ENCODE measurements around the gene MYH15. TPM values are rescaled to one million over a fixed set of nuclear protein-coding genes. Genes with fewer than 3 reads are reported as not detected.

Gene MYH15
- total RNA-seq, 1 donor from 2014 or later: 0.13 TPM

- ATAC-seq (ENCODE audit: poor library complexity) (no peak), DNase-seq (no peak)
- intact Hi-C loops (cut with DNase I): no loop called here
Measured at GRCh38 chr3:108377384-108377783, 133.0 kb downstream of the MYH15 start.

GRCh38 chr3:108376026-108376425 lies 134.4 kb downstream of the MYH15 start:
- DNase-seq (no peak), ATAC-seq (ENCODE audit: poor library complexity) (no peak)
- intact Hi-C loops (cut with DNase I): no loop called here

- intact Hi-C loops (cut with DNase I): no loop called here
- ATAC-seq (ENCODE audit: poor library complexity): no peak
- DNase-seq: no peak
Measured at GRCh38 chr3:108359011-108359410, 151.4 kb downstream of the MYH15 start.

- DNase-seq: no peak
- ATAC-seq (ENCODE audit: poor library complexity): no peak
- intact Hi-C loops (cut with DNase I): no loop called here
Measured at GRCh38 chr3:108357042-108357441, 153.4 kb downstream of the MYH15 start.

- intact Hi-C loops (cut with DNase I): no loop called here
- ATAC-seq (ENCODE audit: poor library complexity) (no peak), DNase-seq (no peak)
Measured at GRCh38 chr3:108354562-108354961, 155.8 kb downstream of the MYH15 start.

- DNase-seq (no peak), ATAC-seq (ENCODE audit: poor library complexity) (no peak)
- intact Hi-C loops (cut with DNase I): no loop called here
Measured at GRCh38 chr3:108352176-108352575, 158.2 kb downstream of the MYH15 start.

- intact Hi-C loops (cut with DNase I): no loop called here
- no peak for DNase-seq
- ATAC-seq (ENCODE audit: poor library complexity): no peak
Measured at GRCh38 chr3:108346301-108347227, 163.8 kb downstream of the MYH15 start.

- intact Hi-C loops (cut with DNase I): no loop called here
- DNase-seq (no peak), ATAC-seq (ENCODE audit: poor library complexity) (no peak)
Measured at GRCh38 chr3:108345492-108346205, 164.7 kb downstream of the MYH15 start.

- no peak for ATAC-seq (ENCODE audit: poor library complexity)
- intact Hi-C loops (cut with DNase I): no loop called here
- DNase-seq: no peak
Measured at GRCh38 chr3:108343491-108343890, 166.9 kb downstream of the MYH15 start.

- ATAC-seq (ENCODE audit: poor library complexity): no peak
- no peak for DNase-seq
- intact Hi-C loops (cut with DNase I): no loop called here
Measured at GRCh38 chr3:108342837-108343486, 167.4 kb downstream of the MYH15 start.

GRCh38 chr3:108341911-108342310 lies 168.5 kb downstream of the MYH15 start:
- ATAC-seq (ENCODE audit: poor library complexity) (no peak), DNase-seq (no peak)
- intact Hi-C loops (cut with DNase I): no loop called here

- intact Hi-C loops (cut with DNase I): no loop called here
- ATAC-seq (ENCODE audit: poor library complexity) (no peak), DNase-seq (no peak)
Measured at GRCh38 chr3:108338901-108339545, 171.4 kb downstream of the MYH15 start.

- DNase-seq (no peak), ATAC-seq (ENCODE audit: poor library complexity) (no peak)
- intact Hi-C loops (cut with DNase I): no loop called here
Measured at GRCh38 chr3:108334701-108335100, 175.7 kb downstream of the MYH15 start.

- ATAC-seq (ENCODE audit: poor library complexity) (no peak), DNase-seq (no peak)
- intact Hi-C loops (cut with DNase I): no loop called here
Measured at GRCh38 chr3:108333961-108334360, 176.4 kb downstream of the MYH15 start.

- no peak for DNase-seq
- intact Hi-C loops (cut with DNase I): no loop called here
- ATAC-seq (ENCODE audit: poor library complexity): no peak
Measured at GRCh38 chr3:108331792-108332191, 178.6 kb downstream of the MYH15 start.

Measured in Right ventricle myocardium superior (tissue), 1 donor.